Endothelial cell of umbilical vein (primary cell): ENCODE measurements around the gene RBM20.

Experiments used
- EZH2 ChIP-seq: IDR thresholded peaks from 2 replicates; pipeline ENCODE4 v1.6.1; 2012; ENCODE audit warnings: borderline replicate concordance, low read depth, mild to moderate bottlenecking, moderate library complexity, low read length, inconsistent platforms; ENCODE audit not compliant: severe bottlenecking
- FOS ChIP-seq: IDR thresholded peaks from 2 replicates; pipeline ENCODE4 v1.6.1; 2011; ENCODE audit warnings: mild to moderate bottlenecking, low read length, moderate library complexity, borderline replicate concordance; ENCODE audit not compliant: insufficient read depth
- GATA2 ChIP-seq: IDR thresholded peaks from 2 replicates; pipeline ENCODE4 v1.7.0; 2011; ENCODE audit warnings: low read depth, mild to moderate bottlenecking, moderate library complexity, mixed read lengths, low read length; ENCODE audit not compliant: insufficient read length, insufficient read depth
- JUN ChIP-seq: IDR thresholded peaks from 2 replicates; pipeline ENCODE4 v1.6.1; 2011; ENCODE audit warnings: borderline replicate concordance, low read depth; ENCODE audit not compliant: insufficient read length, insufficient read depth
- POLR2A ChIP-seq: IDR thresholded peaks from 2 replicates; pipeline ENCODE4 v1.6.1; 2012; ENCODE audit warnings: low read depth, mild to moderate bottlenecking, control low read depth, low read length
- POLR2AphosphoS5 ChIP-seq: IDR thresholded peaks from 2 replicates; pipeline ENCODE4 v1.6.1; 2012; ENCODE audit warnings: low read depth, mild to moderate bottlenecking, control low read depth, low read length, moderate library complexity; ENCODE audit not compliant: insufficient read depth
- TF ChIP-seq, protein P1 (sequence below), 2 donors: IDR thresholded peaks; 1 replicate in 1 of 2; 2 replicates in 1 of 2; pipeline ENCODE4 v1.5.1; 2011; ENCODE audit warnings: low read length in 2 of 2, mild to moderate bottlenecking in 2 of 2, moderate library complexity in 2 of 2, control low read depth in 1 of 2, inconsistent platforms in 1 of 2, low read depth in 1 of 2; ENCODE audit not compliant: insufficient read depth in 1 of 2; ENCODE audit errors: extremely low read depth in 1 of 2
- TF ChIP-seq, protein P2 (sequence below): IDR thresholded peaks from 2 replicates; pipeline ENCODE4 v1.6.1; 2011; ENCODE audit not compliant: insufficient read depth, insufficient read length

DNA sequence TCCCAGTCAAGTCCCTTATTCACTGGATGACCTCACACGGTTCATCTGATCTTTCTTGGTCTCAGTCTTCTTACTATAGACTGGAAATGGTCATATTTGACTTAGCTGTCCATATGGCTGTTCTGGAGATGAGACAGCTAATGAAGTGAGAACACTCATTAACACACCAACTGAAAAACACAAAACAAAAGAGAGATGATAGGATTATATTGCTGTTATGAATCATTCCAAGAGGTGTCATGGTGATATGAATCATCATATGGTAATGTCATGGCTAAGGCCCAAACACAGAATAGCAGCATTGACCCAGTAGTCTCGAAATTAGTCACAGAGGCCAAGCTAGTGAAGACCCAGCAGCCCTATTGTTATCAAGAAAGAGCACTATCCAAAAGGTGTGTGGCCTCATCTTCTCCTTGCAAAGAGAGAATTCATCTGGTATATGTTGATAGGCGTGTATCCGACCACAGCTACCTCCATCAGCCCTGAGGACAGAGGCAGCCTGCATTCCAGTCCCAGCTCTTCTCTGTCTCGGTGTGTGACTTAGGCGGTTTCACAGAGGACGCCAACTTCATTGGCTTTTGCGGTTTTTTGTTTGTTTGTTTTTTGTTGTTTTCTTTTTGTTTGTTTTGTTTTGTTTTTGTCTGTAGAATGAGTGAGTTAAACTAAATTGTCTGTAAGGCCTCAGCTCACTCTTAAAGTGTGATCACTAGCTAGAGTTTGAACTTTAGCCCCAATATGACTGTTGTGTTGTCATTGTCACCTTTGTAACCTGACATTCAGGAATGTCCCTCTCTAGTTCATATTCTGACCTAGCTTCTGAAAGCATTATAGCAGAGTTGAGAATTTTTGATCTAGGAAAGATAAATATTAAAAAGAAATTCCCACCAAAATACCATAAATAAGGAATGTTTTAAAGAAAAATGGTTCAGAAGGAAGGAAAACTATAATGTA lies 130.2 kb downstream of the RBM20 start:
- TF ChIP-seq, protein P1, sequence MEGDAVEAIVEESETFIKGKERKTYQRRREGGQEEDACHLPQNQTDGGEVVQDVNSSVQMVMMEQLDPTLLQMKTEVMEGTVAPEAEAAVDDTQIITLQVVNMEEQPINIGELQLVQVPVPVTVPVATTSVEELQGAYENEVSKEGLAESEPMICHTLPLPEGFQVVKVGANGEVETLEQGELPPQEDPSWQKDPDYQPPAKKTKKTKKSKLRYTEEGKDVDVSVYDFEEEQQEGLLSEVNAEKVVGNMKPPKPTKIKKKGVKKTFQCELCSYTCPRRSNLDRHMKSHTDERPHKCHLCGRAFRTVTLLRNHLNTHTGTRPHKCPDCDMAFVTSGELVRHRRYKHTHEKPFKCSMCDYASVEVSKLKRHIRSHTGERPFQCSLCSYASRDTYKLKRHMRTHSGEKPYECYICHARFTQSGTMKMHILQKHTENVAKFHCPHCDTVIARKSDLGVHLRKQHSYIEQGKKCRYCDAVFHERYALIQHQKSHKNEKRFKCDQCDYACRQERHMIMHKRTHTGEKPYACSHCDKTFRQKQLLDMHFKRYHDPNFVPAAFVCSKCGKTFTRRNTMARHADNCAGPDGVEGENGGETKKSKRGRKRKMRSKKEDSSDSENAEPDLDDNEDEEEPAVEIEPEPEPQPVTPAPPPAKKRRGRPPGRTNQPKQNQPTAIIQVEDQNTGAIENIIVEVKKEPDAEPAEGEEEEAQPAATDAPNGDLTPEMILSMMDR (IDR thresholded peaks at IDR 0.05; ENCODE audit: extremely low read depth in 1 of 2, insufficient read depth in 1 of 2, low read depth in 1 of 2, low read length in 2 of 2), result no peak
- TF ChIP-seq POLR2AphosphoS5, result no peak
- peak; percentile 34 for TF ChIP-seq GATA2
- no peak for TF ChIP-seq EZH2
- TF ChIP-seq POLR2A, result no peak
- TF ChIP-seq, protein P2, sequence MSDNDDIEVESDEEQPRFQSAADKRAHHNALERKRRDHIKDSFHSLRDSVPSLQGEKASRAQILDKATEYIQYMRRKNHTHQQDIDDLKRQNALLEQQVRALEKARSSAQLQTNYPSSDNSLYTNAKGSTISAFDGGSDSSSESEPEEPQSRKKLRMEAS, result no peak
- TF ChIP-seq JUN, result peak; percentile 81
- TF ChIP-seq FOS, result peak; percentile 94
